Measurements from ENCODE around the gene EXOC1.

EXOC1 gene

DNA sequence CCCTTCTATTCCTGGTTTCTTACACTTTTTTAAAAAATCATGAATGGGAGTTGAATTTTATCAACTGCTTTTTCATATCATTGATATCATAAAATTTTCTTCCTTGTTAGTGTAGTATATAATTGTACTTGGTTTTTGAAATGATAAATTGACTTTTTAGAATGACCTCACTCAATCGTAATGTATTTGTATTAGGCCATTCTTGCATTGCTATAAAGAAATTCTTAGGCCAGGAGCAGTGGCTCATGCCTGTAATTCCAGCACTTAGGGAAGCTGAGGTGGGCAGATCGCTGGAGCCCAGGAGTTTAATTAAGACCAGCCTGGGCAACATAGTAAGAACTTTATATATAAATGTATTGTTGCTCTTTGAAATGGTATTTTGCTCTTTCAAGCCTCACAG lies 6.3 kb downstream of the EXOC1 start:
- no peak for DNase-seq

DNA sequence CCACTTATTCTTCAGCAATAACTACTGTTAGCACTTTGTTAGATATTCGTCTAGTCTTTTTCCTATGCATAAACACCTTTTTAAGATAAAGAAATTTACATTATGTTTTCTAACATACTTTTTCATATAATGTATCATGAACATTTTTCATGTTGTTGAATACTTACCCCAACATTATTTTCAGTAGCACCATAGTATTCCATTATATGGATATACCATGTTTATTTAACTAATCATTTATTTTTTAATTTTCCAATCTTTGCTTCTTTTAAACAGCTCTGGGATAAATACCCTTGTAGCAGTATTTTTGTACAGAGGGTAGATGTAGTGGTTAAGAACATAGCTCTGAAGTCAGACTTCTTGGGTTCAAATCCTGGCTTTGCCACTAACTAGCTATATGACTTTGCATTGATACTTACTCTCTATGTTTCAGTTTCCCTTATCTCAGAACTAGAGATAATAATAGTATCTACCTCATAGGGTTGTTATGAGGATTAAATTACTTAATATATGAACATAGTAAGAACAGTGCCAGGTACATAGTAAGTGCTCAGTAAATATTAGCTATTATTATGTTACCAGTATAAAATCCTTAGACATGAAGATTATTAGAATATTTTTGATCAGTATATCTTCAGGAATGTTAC lies 11.3 kb downstream of the EXOC1 start:
- DNase-seq: no peak

DNA sequence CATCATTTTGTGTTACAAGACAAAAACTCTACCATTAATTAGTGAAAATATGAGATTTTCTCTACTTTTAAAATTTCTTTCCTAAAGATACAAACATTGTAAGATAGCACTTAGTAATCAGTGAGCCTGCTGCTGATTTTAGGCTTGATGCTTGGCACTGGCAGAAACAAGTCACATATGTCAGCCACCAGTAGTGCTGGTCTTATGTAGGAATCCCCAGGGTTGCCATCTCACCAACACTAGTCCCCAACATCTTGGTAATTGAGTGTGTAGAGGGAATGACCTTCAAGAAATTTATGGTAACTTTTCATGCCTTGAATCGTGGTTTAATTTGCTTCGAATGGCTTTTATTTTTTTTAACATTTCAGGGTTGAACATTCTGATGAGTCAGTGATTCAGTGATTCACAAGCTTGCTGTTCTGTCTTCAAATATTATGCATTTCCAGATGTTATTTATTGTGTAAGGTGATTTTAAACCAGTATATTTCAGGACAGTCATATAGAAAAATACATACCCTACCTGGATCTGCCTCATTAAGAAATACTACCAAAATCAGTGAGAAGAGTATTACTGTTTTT lies 11.9 kb downstream of the EXOC1 start:
- DNase-seq: no peak

DNA sequence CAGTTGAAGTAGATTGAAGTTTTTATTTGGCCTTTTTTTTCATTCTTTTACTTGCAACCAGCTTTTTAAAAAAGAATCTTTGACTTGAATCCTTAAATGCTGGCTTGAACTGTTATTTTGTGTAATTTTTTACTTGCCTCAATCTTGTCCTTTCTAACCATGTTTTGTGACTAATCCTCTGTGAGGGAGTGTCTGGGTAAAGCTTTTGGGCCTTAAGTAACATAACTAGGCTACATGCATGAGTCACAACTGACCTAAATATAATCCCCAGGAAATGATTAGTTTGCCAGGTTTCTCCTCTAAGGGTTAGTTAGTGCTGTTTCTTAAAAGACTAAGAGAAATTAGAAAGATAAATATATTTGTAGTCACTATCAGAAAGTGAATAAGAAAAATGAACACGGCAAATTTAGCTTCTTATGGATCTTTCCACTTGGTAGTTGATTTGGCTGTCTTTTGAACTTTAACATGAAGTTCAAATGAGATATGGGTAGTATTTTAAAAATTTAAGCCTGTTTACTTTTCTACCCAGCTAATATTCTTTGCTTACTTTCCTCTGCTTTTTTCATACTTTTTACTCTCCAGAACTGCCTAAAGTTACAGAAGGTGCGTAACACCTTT lies 13.0 kb downstream of the EXOC1 start:
- DNase-seq: no peak

GRCh38 chr4:55866973-55867574 lies 13.6 kb downstream of the EXOC1 start:
- peak; percentile 69 for DNase-seq

DNA sequence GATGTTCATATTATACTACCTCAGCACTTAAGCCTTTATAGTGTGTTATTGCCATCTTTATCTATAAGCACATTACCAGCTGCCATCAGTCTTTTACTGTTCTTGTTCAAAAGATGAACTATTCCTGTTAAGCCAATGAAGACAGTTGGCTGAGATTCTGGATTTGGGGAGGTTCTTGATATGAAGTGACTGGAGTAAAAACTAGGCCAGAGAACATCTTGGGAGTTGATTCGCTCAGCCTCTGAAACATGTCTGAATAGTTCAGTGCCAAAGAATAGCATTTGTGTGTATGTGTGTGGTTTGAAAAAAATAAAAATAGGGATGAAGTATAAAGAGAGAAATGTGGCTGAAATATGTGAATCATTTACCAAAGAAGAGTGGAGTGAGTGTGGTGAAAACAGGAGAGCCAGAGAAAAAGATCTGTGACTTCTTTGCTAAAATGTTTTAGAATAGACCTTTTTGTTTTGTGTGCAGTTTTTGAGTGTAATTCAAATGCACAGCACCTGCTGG lies 15.2 kb downstream of the EXOC1 start:
- no peak for DNase-seq

DNA sequence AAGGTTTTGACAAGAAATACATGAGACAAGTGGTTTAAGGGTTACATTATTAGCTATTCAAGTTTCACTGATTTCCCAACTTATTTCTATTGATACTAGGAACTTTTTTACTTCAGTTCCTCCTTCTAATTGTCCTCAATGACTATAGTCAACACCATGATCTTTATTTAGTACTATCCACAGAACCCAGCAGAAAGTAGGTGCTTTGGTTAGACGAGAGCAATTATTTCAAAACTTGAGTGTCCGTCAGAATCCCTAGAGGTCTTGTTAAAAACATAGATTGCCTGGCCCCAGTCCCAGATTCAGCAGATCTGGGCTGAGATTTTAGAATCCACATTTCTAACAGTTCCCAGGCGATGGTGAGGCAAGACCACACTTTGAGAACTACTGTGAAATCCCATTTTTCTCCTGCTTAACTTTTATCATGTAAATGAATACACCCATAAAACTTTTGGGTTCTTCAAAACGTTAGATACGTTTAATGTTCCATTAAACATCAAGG lies 17.9 kb downstream of the EXOC1 start:
- DNase-seq: no peak

DNA sequence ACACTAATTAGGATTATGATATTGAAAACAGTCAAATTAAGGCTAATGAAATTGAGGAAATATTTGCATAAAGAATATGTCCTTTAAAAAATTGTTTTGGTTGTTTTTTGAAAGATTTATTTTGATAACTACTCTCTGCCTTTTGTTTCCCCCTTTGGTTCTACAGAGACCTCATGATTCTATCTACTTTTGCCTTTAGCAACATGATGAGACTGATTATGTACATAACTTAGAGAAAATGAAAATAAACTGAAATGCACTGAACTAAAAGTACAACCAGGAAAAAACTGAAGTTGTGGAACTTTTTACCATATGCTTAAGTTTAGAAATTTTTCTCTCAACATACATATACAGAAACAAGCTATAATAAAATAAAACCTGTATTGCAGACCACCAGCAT lies 21.4 kb downstream of the EXOC1 start:
- DNase-seq: no peak

- no peak for DNase-seq
Measured at GRCh38 chr4:55876387-55876786, 22.9 kb downstream of the EXOC1 start.

DNA sequence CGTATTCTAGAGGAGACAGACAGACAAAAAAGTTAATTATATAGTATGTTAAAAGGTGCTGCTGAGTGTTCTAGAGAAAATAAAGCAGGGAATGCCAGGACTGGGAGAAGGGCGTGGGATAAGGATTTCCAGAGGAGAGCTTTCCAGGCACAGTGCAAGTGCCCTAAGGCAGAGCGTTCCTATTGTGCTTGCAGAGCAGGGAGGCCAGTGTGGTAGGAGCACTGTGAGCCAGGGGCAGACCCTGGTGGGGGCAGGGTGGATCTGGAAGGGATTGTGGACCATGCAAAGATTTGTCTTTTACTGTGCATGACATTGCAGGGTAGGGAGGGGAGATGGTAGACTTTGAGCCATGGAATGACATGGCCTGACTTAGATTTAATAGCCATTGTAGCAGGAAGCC lies 25.8 kb downstream of the EXOC1 start:
- no peak for DNase-seq

DNA sequence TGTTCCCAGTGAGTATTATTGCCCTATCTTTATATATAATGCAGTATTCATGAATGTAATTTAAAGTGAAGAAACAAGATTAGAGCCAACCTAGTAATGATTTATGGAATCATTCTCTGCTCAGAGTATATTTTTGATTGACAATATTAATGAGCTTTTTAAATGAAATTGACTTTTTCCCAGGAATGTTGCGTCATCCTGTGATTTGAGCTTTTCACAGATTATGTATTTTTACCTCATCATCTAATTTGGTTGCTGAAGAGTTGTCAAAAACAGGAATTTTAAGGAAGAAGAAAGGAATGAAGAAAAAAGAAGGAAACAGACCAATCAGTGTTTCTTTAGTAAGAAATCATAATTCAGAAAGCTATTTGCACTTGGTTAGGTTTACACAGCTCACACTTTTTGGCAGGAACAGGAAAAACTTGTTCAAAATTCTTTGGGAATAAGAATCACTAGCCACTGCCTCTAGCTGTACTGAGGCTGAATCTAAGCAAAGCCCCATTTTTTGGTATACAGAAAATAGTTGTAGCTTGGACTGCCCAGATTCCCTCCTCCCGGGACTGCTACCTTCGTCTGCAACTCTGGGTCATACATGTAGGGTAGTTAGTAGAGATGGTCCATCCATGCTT lies 27.3 kb downstream of the EXOC1 start:
- DNase-seq: no peak

GRCh38 chr4:55884093-55884850 lies 30.8 kb downstream of the EXOC1 start:
- peak; percentile 56 for DNase-seq

- DNase-seq: no peak
Measured at GRCh38 chr4:55884851-55885219, 31.4 kb downstream of the EXOC1 start.

DNA sequence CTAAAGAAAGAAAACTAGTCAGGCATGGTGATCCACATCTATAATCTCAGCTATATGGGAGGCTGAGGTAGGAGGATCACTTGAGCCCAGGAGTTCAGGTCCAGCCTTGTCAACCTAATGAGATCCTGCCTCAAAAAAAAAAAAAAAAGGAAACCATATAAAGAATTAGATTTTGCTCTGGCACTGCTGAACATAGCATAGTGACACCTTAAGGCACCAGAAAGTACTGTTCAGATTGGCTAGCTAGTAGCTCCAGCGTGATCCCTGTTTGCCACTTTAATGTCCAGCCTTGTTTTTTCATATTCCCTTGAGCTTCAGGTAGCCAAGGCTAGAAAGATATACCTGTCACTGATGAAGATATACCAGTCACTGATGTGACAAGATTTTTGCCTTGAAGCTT lies 34.1 kb downstream of the EXOC1 start:
- DNase-seq: no peak

DNA sequence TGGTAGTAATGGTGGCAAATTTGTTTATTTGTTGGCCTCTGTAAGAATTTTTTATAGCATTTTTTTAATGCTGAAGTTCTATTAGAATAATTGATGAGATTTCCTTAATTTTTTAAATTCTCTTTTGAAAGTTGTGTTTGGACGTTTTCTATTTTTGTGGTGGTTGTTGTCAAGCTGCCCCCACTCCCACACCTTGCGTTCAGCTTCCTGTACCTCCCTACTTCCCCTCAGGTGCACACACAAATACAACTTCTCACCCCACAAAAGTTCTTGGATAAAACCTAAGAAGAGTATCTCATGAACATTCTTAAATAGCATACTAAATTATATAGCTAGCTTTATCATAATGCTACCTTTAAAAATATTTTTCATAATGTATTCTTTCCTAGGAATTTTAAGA lies 38.7 kb downstream of the EXOC1 start:
- DNase-seq: no peak

- DNase-seq: no peak
Measured at GRCh38 chr4:55896622-55897021, 43.2 kb downstream of the EXOC1 start.

- DNase-seq: no peak
Measured at GRCh38 chr4:55902677-55903076, 49.2 kb downstream of the EXOC1 start.

DNA sequence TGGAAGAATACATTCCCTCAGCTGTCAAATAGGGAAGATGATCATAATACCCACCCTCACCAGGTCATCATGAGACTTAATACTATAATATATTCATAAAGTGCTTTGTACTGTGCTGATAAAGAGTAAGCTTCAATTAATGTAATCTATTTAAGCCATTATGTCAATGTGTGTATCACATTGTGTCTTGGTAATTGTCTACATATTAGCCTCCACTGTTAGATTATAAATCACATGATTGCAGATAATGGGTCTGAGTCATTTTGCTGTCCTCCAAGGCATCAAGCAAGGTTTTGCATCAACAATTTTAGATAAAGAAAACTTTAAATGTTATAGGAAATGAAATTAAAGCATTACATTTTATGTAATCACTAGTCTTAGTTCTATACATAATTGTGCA lies 50.1 kb downstream of the EXOC1 start:
- DNase-seq: no peak

DNA sequence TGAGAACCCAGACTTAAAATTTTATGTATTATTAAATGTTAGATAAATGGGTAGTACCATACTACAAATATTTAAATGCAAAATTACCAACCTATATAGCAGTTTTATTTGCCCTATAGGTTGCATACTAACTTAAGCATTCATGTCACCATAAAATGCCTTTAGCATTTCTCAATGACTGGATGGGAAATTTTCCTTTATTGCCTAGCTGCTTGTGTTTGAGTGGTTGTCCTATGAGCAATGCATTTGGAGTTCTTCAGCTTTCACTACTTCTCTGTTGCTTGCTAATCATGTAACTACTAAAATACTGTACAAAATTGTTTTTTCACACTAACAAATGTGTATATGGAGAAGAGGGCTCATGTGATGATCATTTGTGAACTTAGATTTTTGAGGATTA lies 51.1 kb downstream of the EXOC1 start:
- no peak for DNase-seq

GRCh38 chr4:55906323-55906722 lies 52.9 kb downstream of the EXOC1 start:
- DNase-seq: no peak

- no peak for DNase-seq
Measured at GRCh38 chr4:55906989-55907388, 53.5 kb downstream of the EXOC1 start.

DNA sequence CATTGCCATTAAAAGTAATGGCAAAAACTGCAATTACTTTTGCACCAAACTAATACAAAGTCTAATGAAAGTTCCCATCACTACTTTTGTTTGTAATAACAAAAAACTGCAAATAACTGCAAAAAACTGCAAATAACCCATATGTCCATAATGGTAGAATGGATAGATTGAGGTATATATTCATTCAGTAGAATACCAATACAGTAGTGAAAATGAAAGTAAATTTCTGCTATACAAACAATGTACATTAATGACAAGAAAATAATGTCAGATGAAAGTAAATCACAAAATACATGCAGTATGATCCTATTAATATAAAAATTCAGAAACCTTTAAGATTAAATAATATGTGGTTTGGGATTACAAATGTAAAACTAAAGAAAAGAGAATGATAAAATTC lies 54.0 kb downstream of the EXOC1 start:
- DNase-seq: no peak

- DNase-seq: no peak
Measured at GRCh38 chr4:55910140-55910539, 56.7 kb downstream of the EXOC1 start.

Measured in NCI-H2171 treated with DMSO at 0.1 percent for 48 hours (cell line).